ENCODE measurements around the gene TBC1D22A.

TBC1D22A gene

GRCh38 chr22:47019012-47019790, 256.8 kb downstream of the TBC1D22A start:
- DNase-seq, result no peak

- DNase-seq, result no peak
Measured at GRCh38 chr22:47020166-47020565, 257.7 kb downstream of the TBC1D22A start.

- DNase-seq, result no peak
Measured at GRCh38 chr22:47021371-47022074, 259.1 kb downstream of the TBC1D22A start.

GRCh38 chr22:47022075-47022473, 259.6 kb downstream of the TBC1D22A start:
- no peak for DNase-seq

GRCh38 chr22:47022475-47022874, 260.0 kb downstream of the TBC1D22A start:
- DNase-seq, result no peak

- DNase-seq, result no peak
Measured at GRCh38 chr22:47023871-47024270, 261.4 kb downstream of the TBC1D22A start.

- DNase-seq, result no peak
Measured at GRCh38 chr22:47027766-47028165, 265.3 kb downstream of the TBC1D22A start.

- DNase-seq, result no peak
Measured at GRCh38 chr22:47029244-47030074, 267.0 kb downstream of the TBC1D22A start.

GRCh38 chr22:47030143-47030661, 267.8 kb downstream of the TBC1D22A start:
- DNase-seq, result no peak

GRCh38 chr22:47030881-47031627, 268.6 kb downstream of the TBC1D22A start:
- DNase-seq, result no peak

GRCh38 chr22:47031628-47031915, 269.1 kb downstream of the TBC1D22A start:
- DNase-seq, result no peak

GRCh38 chr22:47032091-47032943, 269.9 kb downstream of the TBC1D22A start:
- DNase-seq, result no peak

GRCh38 chr22:47032956-47033647, 270.7 kb downstream of the TBC1D22A start:
- DNase-seq, result no peak

- no peak for DNase-seq
Measured at GRCh38 chr22:47033648-47034000, 271.2 kb downstream of the TBC1D22A start.

GRCh38 chr22:47034076-47034808, 271.8 kb downstream of the TBC1D22A start:
- DNase-seq, result no peak

- no peak for DNase-seq
Measured at GRCh38 chr22:47034905-47035419, 272.5 kb downstream of the TBC1D22A start.

GRCh38 chr22:47035425-47035881, 273.0 kb downstream of the TBC1D22A start:
- no peak for DNase-seq

GRCh38 chr22:47036352-47036751, 273.9 kb downstream of the TBC1D22A start:
- no peak for DNase-seq

GRCh38 chr22:47036936-47037485, 274.6 kb downstream of the TBC1D22A start:
- no peak for DNase-seq

Measured in eye (tissue), 1 donor.